ENCODE results near the gene PROX1. TPM values are rescaled to one million over a fixed set of nuclear protein-coding genes. Genes with fewer than 3 reads are reported as not detected.

PROX1 gene
- total RNA-seq, 2 donors from 2014 or later = 0.21 to 4.3 TPM

DNA sequence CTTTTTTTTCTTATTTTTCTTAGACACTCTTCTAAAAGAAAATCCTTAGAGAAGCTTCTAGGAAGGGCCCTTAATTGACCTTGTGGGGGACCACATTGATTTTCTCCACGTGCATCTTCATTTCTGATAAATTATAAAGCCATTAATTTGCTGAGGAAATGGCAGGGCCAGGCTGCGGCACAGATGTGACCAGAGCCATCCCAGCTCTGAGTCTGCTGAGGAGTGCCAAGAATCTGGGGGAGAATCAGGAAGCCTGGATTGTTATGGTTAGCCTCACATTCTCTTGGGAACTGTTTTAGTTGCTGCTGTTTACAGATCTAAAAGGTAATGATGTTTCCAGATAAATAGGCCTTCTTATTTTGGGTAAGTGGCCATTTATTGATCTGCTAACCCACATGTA is 16.2 kb downstream of the PROX1 start:
- no peak overlapping the region for H3K4me3 ChIP-seq
- ATAC-seq (ENCODE audit: insufficient number of reproducible peaks, low FRiP score, low read depth) (no peak), DNase-seq (ENCODE audit: low spot score) (no peak)
- no peaks in the 10 kb centered on the region for H3K9me3 ChIP-seq
- TF ChIP-seq CTCF (IDR thresholded peaks at IDR 0.05) = no peak
- H3K27me3 ChIP-seq (replicated peaks; ENCODE audit: insufficient read depth) = no peaks in the 10 kb centered on the region
- H3K27ac ChIP-seq = no peak overlapping the region
- H3K36me3 ChIP-seq = no peaks in the 10 kb centered on the region
- no peaks in the 10 kb centered on the region for H3K4me1 ChIP-seq (ENCODE audit: control insufficient read depth in 1 of 2, low read depth in 2 of 2)

GRCh38 chr1:214004795-214005194 is 17.0 kb downstream of the PROX1 start:
- Histone ChIP-seq H3K27me3 (replicated peaks; ENCODE audit: insufficient read depth) (no peaks in the 10 kb centered on the region), H3K27ac (no peak overlapping the region), H3K4me1 (ENCODE audit: control insufficient read depth in 1 of 2, low read depth in 2 of 2) (no peaks in the 10 kb centered on the region), H3K9me3 (no peaks in the 10 kb centered on the region), H3K36me3 (no peaks in the 10 kb centered on the region), H3K4me3 (no peak overlapping the region)
- no peak for ATAC-seq (ENCODE audit: insufficient number of reproducible peaks, low FRiP score, low read depth)
- TF ChIP-seq CTCF (IDR thresholded peaks at IDR 0.05) = no peak
- no peak for DNase-seq (ENCODE audit: low spot score)

GRCh38 chr1:214005708-214006107 is 17.9 kb downstream of the PROX1 start:
- no peaks in the 10 kb centered on the region for H3K4me1 ChIP-seq (ENCODE audit: control insufficient read depth in 1 of 2, low read depth in 2 of 2)
- DNase-seq (ENCODE audit: low spot score) (no peak), ATAC-seq (ENCODE audit: insufficient number of reproducible peaks, low FRiP score, low read depth) (no peak)
- TF ChIP-seq CTCF (IDR thresholded peaks at IDR 0.05) = no peak
- no peak overlapping the region for H3K27ac ChIP-seq
- no peaks in the 10 kb centered on the region for H3K36me3 ChIP-seq
- H3K4me3 ChIP-seq = no peak overlapping the region
- no peaks in the 10 kb centered on the region for H3K9me3 ChIP-seq
- no peaks in the 10 kb centered on the region for H3K27me3 ChIP-seq (replicated peaks; ENCODE audit: insufficient read depth)

DNA sequence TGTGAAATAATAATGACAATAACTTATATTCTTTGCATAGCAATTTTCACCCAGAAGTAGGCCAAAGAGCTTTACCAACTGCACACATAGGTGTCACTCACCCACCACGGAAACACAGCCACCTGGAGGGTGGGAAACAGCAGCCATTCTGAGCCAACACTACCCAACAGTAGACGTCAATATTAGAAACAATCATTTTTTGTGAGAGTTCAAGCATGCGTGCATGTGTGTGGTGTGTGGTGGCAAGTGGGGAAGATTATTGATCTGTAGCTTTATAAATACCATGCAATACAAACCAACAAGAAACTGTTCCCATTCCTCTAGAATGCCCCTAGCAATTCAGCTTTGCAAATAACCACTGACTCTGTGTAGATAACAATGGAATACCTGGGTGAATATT is 19.1 kb downstream of the PROX1 start:
- DNase-seq (ENCODE audit: low spot score) (no peak), ATAC-seq (ENCODE audit: insufficient number of reproducible peaks, low FRiP score, low read depth) (no peak)
- no peak for TF ChIP-seq CTCF (IDR thresholded peaks at IDR 0.05)
- Histone ChIP-seq H3K9me3 (no peaks in the 10 kb centered on the region), H3K27ac (no peak overlapping the region), H3K4me3 (no peak overlapping the region), H3K36me3 (no peaks in the 10 kb centered on the region), H3K4me1 (ENCODE audit: control insufficient read depth in 1 of 2, low read depth in 2 of 2) (no peaks in the 10 kb centered on the region), H3K27me3 (replicated peaks; ENCODE audit: insufficient read depth) (no peaks in the 10 kb centered on the region)

DNA sequence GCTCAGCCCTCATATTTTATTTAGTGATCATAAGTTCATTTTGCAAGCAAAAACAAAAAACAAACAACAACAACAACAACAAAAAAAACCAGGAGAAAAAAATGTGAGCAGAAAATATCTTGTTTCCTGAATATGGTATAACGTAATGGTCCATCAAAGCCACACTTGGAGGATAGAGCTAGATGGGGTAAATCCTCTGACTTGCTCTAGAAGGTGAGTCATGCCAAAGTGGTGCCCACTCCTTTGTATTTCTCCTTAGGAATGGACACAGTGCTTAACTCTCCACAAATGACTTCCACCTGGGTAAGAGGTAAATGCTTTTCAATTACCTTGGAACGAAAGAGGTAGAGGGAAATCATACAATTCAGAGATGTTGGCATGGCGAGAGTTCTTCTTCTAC is 20.6 kb downstream of the PROX1 start:
- TF ChIP-seq CTCF (IDR thresholded peaks at IDR 0.05) = no peak
- no peaks in the 10 kb centered on the region for H3K4me1 ChIP-seq (ENCODE audit: control insufficient read depth in 1 of 2, low read depth in 2 of 2)
- H3K27me3 ChIP-seq (replicated peaks; ENCODE audit: insufficient read depth) = no peaks in the 10 kb centered on the region
- ATAC-seq (ENCODE audit: insufficient number of reproducible peaks, low FRiP score, low read depth) (no peak), DNase-seq (ENCODE audit: low spot score) (no peak)
- no peaks in the 10 kb centered on the region for H3K9me3 ChIP-seq
- no peaks in the 10 kb centered on the region for H3K36me3 ChIP-seq
- no peak overlapping the region for H3K27ac ChIP-seq
- H3K4me3 ChIP-seq = no peak overlapping the region
